Germinal center (tissue), 1 donor: ENCODE data around the gene SIRT5.

ENCODE experiments used
- DNase-seq: peaks from one replicate; pipeline ENCODE4 v3.0.0; 2012; ENCODE audit warnings: mixed read lengths, low spot score

The SIRT5 gene

DNA sequence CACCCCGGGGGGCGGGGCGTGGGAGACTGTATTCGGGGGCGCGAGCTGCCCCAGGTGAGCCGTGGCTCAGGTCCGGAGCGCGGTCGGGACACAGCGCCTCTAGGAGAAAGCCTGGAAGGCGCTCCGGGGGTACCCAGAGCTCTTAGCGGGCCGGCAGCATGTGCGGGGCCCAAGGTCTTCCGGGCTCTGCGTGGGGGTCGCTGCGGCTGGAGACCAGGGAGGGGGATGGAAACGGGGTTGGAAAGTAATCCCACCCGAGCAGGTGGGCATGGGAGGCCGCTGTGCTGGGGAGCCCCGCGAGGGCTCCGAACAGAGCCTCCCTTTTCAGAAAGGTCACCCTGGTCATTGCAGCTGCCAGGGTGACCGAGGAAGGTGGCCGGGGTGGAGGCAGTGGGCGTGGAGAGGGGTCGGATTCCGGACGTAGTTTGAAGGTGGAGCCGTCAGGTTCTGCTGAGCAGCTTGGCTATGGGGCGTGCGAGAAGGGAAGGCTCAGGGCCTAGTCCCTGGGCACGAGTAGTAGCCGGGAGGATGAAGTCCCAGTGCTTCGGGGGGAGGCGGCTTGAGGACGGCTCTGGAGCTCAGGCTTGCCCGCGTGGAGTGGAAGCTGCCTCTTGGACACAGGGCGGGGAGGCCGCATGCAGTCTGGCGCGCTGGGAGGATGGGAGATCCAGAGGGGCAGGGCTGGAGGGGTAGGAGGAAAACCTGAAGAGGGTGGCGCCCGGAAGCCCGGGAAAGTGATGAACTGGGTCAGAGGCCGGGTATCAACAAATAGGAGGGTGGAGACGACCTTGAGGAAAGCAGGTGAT is at the start of gene SIRT5:
TSS of gene SIRT5 (plus strand) at position 31 of the 806 bp plus-strand sequence. CDS start 9,510 bp downstream, outside the sequence.
- DNase-seq = peak; percentile 76

DNA sequence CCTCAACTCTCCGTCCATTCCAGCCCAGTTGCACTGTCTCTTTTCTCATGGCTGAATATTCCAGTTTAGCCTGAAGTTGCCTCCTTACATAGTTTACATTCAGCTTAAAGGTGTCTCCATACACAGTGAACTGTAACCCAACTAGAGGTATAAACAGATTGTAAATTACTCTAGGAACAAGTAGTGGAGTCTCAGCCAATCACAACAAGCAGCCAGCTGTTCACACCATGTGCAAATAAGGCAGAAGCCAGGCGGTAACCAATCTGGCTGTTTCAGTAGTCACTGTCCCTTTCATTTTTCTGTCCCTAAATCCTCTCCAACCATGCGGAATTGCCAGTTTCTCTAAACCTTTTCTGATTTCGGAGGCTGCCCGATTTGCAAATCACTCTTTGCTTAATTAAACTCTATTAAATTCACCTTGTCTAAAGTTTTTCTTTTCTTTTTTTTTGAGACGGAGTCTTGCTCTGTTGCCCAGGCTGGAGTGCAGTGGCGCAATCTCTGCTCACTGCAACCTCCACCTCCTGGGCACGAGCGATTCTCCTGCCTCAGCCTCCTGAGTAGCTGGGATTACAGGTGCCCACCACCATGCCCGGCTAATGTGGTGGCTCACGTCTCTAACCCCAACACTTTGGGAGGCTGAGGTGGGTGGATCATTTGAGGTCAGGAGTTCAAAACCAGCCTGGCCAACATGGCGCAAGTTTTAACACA is 49.4 kb upstream of the SIRT5 start:
- peak; percentile 57 for DNase-seq

GRCh38 chr6:13526357-13526726 is 48.1 kb upstream of the SIRT5 start:
- DNase-seq = no peak

DNA sequence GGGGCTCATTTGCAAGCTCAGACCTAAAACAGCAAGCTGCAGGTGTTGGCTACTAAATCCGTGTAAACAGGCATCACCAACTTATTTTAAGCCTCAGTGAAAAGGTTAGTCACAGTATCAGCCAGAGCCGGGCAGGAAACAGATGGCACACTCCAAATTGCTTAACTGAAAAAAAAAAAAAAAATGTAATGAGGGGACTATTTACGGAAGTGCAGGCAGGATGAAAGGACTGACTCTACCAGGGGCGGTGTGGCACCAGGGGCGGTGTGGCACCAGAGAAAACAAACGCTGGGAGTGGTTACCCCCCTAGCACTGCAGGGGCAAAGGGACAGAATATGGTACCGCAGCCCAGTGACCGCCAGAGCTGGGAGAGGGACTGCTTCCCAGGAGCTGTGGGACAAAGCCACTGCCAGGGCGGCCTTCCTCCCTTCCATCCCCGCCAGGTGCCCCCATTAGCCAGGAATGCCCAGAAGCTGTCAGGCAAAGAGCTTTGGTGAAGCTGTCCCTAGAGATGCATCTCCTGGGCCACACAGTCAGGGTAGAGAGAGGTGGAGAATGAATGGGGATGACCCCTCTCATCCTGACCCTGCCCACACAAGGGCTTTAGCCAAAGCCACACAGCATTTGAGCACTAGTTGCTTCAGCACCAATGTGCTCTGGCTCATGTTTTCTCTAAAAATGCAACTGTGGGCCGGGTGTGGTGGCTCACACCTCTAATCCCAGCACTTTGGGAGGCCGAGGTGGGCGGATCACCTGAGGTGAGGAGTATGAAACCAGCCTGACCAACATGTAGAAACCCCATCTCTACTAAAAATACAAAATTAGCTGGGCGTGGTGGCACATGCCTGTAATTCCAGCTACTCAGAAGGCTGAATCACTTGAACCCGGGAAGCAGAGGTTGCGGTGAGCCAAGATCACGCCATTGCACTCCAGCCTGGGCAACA is 47.4 kb upstream of the SIRT5 start:
- peak; percentile 82 for DNase-seq

GRCh38 chr6:13527671-13528056 is 46.7 kb upstream of the SIRT5 start:
- no peak for DNase-seq

- no peak for DNase-seq
Observed at GRCh38 chr6:13528232-13528631, 46.2 kb upstream of the SIRT5 start.

- DNase-seq = no peak
Observed at GRCh38 chr6:13528777-13529343, 45.5 kb upstream of the SIRT5 start.

DNA sequence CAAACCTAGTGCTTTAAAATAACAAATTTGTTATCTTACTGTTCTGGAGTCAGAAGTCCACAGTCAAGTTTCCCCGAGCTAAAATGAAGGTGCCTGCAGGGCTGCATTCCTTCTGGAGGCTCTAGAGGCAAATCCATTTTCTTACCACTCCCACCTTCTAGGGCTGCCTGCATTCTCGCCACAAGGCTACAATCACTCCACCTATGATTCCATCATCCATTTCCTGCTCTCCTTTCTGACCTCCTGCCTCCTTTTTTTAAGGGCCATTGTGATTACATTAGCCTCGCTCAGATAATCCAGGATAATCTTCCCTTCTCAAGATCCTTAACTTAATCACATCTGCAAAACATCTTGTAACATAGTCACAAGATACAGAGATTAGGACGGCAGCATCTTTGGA is 42.4 kb upstream of the SIRT5 start:
- DNase-seq = no peak

DNA sequence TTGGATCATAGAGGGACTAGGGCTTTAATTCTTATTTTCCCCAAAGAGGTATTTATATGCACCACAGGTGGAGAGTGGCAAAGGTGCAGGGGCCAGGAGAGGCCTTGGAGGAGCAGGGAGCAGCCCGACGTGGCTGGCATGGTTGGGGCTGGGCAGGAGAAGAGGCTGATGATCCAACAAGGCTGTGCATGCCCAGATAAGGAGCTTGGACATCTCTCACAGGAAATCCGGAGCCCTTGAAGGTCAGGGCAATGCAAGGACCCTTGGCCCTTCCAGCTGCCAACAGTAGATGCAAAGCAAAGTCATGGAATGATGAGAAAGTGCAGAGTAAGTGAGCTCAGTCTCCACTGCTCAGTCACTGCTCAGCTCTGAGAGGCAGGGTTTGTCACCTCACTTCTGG is 39.9 kb upstream of the SIRT5 start:
- DNase-seq = no peak

- no peak for DNase-seq
Observed at GRCh38 chr6:13535306-13535705, 39.1 kb upstream of the SIRT5 start.

- DNase-seq = no peak
Observed at GRCh38 chr6:13536796-13537526, 37.4 kb upstream of the SIRT5 start.

DNA sequence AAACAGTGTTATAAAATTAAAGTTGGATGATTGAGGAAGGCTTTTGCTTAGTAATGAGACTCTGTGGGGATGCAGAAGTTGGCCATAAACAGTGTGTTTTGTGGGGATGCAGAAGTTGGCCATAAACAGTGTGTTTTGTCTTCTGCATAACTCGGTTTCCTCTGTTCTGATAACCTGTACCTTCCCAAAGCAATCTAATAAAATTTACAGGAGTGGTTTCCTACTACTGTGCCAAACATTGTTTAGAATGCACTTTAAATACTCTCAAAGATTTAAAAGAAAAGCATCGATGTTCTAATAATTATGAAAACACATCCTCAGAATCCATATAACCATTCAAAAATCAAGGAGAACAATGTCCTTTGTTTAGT is 36.9 kb upstream of the SIRT5 start:
- no peak for DNase-seq

GRCh38 chr6:13538084-13538483 is 36.3 kb upstream of the SIRT5 start:
- peak; percentile 58 for DNase-seq

GRCh38 chr6:13538600-13538999 is 35.8 kb upstream of the SIRT5 start:
- no peak for DNase-seq

DNA sequence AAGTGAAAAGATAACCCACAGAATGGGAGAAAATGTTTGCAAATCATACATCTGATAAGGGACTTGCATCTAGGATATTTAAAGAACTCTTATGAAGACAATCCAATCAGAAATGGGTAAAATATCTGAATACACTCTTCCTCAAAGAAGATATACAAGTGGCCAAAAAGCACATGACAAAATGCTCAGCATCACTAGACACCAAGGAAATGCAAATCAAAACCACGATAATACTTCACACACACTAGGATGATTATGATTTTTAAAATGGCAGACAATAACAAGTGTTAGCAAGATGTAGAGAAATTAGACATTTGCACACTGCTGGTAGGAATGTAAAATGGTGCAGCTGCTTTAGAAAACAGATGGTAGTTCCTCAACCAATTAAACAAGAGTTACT is 34.8 kb upstream of the SIRT5 start:
- DNase-seq = no peak

- no peak for DNase-seq
Observed at GRCh38 chr6:13541496-13541895, 32.9 kb upstream of the SIRT5 start.

- no peak for DNase-seq
Observed at GRCh38 chr6:13544454-13545186, 29.8 kb upstream of the SIRT5 start.

DNA sequence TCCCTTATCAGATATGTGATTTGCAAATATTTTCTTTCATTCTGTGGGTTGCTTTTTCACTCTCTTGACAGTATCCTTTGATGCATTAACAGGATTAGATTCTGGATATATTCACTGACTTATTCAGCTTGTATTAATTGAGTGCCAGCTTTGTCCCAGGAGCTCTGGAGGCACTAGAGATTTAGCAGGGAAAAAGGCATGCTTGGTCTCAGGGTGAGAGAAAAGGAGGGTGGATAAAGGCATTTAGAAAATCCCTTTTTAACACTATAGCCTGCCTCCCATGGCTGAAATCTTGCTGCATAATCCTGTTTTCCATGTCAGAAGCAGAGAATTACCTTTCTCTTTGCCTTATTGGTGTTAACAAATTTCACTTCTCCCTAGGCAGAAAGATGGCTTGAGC is 28.5 kb upstream of the SIRT5 start:
- DNase-seq = no peak

DNA sequence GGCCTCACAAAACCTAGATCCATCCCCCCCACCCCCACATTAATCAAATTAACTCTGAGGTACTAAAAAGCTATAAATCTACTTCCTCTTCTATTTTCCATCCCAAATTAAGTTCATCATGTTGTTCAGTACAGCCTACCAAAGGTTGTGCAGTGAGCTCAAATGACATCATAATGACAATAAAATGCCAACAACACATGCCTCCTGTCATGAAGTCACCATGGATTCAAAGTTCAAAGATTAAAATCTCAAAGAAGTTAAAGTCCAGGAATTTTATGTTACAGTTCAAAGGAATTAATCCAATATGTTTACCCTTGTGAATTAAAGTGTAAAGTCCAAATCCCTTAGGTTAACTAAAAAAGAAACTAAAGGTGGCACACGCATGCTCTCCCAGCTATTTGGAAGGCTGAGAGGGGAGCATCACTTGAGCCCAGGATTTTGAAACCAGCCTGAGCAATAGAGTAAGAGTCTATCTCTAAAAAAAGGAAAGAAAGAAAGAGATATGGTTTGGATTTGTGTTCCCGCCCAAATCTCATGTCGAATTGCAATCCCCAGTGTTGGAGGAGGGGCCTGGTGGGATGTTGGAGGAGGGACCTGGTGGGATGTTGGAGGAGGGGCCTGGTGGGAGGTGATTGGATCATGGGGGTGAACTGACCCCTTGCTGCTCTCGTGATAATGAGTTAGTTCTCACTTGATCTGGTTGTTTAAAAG is 25.7 kb upstream of the SIRT5 start:
- DNase-seq = peak; percentile 35

DNA sequence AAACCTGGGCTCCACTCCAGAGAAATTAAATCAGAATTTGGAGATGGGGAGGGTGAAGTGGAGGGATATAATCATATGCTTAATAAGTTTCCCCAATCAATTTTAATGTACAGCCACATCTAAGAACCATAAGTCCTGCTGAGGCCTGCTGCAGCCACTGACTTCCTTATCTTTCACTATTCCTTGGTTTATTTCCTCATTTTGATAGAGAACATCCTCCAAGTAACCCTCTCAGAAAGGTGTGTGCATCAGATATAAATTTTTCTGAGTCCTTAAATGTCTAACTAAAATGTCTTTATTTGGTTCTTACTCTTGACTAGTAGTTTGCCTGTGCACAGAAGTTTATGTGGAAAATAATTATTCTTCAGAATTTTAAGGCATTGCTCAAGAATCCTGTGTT is 23.7 kb upstream of the SIRT5 start:
- no peak for DNase-seq
